VCaP (cell line): ENCODE measurements around the gene ITGAL.
A peak's percentile ranks its signal among the peaks of the same experiment; 100 is the strongest.

ENCODE experiments used
- H3K27ac ChIP-seq: fragments of 450-650 bp; 2 replicates; pipeline ENCODE4 v1.5.1; 2017
- CTCF ChIP-seq: fragments of 450-650 bp; conservative IDR thresholded peaks from 2 replicates; pipeline ENCODE4 v1.5.1; 2017; ENCODE audit warnings: mild to moderate bottlenecking, moderate library complexity

The ITGAL gene

GRCh38 chr16:30438835-30439234 lies 33.7 kb upstream of the ITGAL start:
- peak overlapping the region; percentile 71 for H3K27ac ChIP-seq
- no peak for TF ChIP-seq CTCF

GRCh38 chr16:30439720-30440348 lies 32.7 kb upstream of the ITGAL start:
- H3K27ac ChIP-seq, result no peak overlapping the region

GRCh38 chr16:30443631-30444030 lies 28.9 kb upstream of the ITGAL start:
- H3K27ac ChIP-seq, result no peak overlapping the region
- TF ChIP-seq CTCF, result no peak

More at GRCh38 chr16:30439720-30440348, 32.7 kb upstream of the ITGAL start:
- no peak for TF ChIP-seq CTCF

- H3K27ac ChIP-seq, result no peak overlapping the region
- no peak for TF ChIP-seq CTCF
These were observed 28.1 kb upstream of the ITGAL start for GRCh38 chr16:30444231-30445148.

GRCh38 chr16:30445149-30445407 lies 27.5 kb upstream of the ITGAL start:
- no peak for TF ChIP-seq CTCF
- H3K27ac ChIP-seq, result peak overlapping the region; percentile 73

- peak within 1 kb of the TSS; percentile 73 for H3K27ac ChIP-seq
- TF ChIP-seq CTCF, result peak; percentile 18; the same call in 1 of the 2 replicates
These were observed 26.9 kb upstream of the ITGAL start, which contains the start of gene SEPHS2 for GRCh38 chr16:30445408-30446202. Gene SEPHS2 (minus strand): TSS chr16:30445874. CDS start chr16:30445727, 147 bp downstream.

- peak overlapping the region; percentile 73 for H3K27ac ChIP-seq
- TF ChIP-seq CTCF, result no peak
These were observed 26.3 kb upstream of the ITGAL start for GRCh38 chr16:30446203-30446595.
